OCI-LY1 (cell line): ENCODE measurements around the gene FILIP1.

Experiments
- EZH2 ChIP-seq: fragments of 200-600 bp; sonication (generic), shearing (Covaris generic); IDR thresholded peaks from 2 replicates; pipeline ENCODE4 v1.8.0; 2017; ENCODE audit warnings: borderline replicate concordance, mixed run types, mild to moderate bottlenecking, antibody characterized with exemption, low read length, moderate library complexity, mixed read lengths
- TF ChIP-seq, protein P1 (sequence below): fragments of 200-600 bp; sonication (generic), shearing (Covaris generic); IDR thresholded peaks from 2 replicates; pipeline ENCODE4 v1.5.1; 2017; ENCODE audit warnings: mild to moderate bottlenecking, antibody characterized with exemption, low read length, moderate library complexity, mixed read lengths

DNA sequence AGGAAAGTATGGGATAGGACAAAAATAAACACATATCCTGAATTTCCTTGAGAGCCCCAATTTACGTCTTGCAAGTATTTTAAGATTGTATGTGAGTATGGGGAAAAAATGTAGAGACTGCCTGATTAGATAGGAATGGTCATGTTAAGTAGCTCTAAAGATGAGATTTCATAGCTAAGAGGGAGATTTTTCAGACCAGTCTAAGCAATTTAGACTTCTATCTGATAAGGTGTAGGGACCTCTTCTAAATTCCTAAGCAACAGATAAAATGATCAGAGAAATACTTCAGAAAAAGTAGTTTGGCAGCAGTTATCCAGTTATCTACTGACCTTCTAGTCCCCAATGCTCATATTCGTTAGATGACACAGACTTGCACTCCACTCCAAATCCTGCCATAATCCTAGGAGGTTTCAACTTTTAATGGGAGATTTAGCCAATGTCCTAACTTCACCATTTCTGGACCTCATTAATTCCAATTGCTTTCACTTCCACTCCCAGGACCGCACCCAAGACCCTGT, 90.0 kb downstream of the FILIP1 start:
- TF ChIP-seq, protein P1, sequence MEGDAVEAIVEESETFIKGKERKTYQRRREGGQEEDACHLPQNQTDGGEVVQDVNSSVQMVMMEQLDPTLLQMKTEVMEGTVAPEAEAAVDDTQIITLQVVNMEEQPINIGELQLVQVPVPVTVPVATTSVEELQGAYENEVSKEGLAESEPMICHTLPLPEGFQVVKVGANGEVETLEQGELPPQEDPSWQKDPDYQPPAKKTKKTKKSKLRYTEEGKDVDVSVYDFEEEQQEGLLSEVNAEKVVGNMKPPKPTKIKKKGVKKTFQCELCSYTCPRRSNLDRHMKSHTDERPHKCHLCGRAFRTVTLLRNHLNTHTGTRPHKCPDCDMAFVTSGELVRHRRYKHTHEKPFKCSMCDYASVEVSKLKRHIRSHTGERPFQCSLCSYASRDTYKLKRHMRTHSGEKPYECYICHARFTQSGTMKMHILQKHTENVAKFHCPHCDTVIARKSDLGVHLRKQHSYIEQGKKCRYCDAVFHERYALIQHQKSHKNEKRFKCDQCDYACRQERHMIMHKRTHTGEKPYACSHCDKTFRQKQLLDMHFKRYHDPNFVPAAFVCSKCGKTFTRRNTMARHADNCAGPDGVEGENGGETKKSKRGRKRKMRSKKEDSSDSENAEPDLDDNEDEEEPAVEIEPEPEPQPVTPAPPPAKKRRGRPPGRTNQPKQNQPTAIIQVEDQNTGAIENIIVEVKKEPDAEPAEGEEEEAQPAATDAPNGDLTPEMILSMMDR, result no peak
- no peak for TF ChIP-seq EZH2
